ENCODE measurements around the gene ATF6B. TPM values are rescaled to one million over a fixed set of nuclear protein-coding genes. Genes with fewer than 3 reads are reported as not detected.

ATF6B gene
- total RNA-seq, 1 donor from 2014 or later, result 14.1 TPM

DNA sequence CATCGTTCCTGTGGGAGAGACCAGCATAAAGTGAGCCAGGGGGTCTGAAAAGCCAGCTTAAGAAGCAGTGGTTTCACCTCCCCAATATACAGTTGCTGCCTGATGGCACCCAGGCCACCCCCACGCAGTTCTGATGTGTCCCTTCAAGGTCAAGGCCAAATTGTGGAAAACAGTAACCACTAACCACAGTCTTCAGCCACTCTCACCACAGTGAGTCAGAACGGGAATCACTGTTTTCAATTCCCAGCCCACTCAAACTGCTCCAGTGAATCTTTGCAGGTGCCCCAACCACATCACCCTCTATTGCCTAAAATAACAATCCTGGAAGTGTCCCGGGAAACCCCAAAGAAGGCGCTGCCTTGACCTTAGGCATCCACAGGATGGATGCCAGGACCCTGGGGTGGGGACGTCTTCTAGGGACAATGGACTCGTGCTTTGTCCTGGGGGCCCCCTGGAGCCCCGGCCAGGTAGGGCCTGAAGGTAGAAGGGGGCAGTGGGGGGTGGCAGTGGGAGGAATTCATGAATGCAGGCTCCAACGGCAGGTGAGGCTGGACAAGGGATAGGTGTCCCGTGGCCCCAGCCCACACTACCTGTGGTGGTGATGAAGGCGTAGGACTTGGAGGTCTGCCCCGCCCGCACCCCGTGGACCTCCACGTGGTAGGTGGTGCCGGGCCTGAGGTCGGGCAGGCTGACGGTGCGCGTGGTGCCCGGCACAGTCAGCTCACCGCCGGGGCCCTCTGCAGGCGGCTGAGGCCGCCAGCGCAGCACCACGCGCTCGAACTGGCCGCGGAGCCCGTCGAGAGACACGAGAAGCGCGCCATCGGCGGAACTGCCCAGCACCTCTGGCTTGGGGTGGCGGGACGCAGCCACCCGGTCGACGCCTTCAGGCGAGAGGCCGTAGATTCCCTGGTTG is 41.1 kb downstream of the ATF6B start:
- Histone ChIP-seq H3K4me3 (ENCODE audit: low read length in 3 of 3) (no peak overlapping the region), H3K27me3 (ENCODE audit: control insufficient read depth in 3 of 3, insufficient read depth in 3 of 3, low read length in 3 of 3) (peaks cover 11 to 36% (median 13%) of the 10 kb centered on the region in 3 donors), H3K9me3 (ENCODE audit: control insufficient read depth in 3 of 3, low read length in 3 of 3) (no peaks in the 10 kb centered on the region), H3K4me1 (ENCODE audit: control insufficient read depth in 3 of 3, insufficient read depth in 3 of 3, low read length in 3 of 3) (peaks cover 7 to 10% (median 9%) of the 10 kb centered on the region in 3 donors), H3K27ac (ENCODE audit: low read depth, low read length) (peak overlapping the region; percentile 13), H3K9ac (ENCODE audit: low read depth in 1 of 3, low read length in 3 of 3) (peak overlapping the region in 1 of 3 donors; percentile 25), H3K36me3 (ENCODE audit: control insufficient read depth in 3 of 3, insufficient read depth in 3 of 3, low read length in 3 of 3) (peaks cover 0 to 23% (median 15%) of the 10 kb centered on the region in 3 donors)

- no peak overlapping the region for H3K9ac ChIP-seq (ENCODE audit: low read depth in 1 of 3, low read length in 3 of 3)
- H3K27me3 ChIP-seq (ENCODE audit: control insufficient read depth in 3 of 3, insufficient read depth in 3 of 3, low read length in 3 of 3), result peaks cover 11 to 36% (median 13%) of the 10 kb centered on the region in 3 donors
- peak overlapping the region; percentile 13 for H3K27ac ChIP-seq (ENCODE audit: low read depth, low read length)
- H3K9me3 ChIP-seq (ENCODE audit: control insufficient read depth in 3 of 3, low read length in 3 of 3), result no peaks in the 10 kb centered on the region
- H3K4me3 ChIP-seq (ENCODE audit: low read length in 3 of 3), result no peak overlapping the region
- H3K4me1 ChIP-seq (ENCODE audit: control insufficient read depth in 3 of 3, insufficient read depth in 3 of 3, low read length in 3 of 3), result peaks cover 12 to 20% (median 14%) of the 10 kb centered on the region in 3 donors
- H3K36me3 ChIP-seq (ENCODE audit: control insufficient read depth in 3 of 3, insufficient read depth in 3 of 3, low read length in 3 of 3), result peaks cover 0 to 23% (median 18%) of the 10 kb centered on the region in 3 donors
These were observed 42.1 kb downstream of the ATF6B start for GRCh38 chr6:32085759-32086459.

DNA sequence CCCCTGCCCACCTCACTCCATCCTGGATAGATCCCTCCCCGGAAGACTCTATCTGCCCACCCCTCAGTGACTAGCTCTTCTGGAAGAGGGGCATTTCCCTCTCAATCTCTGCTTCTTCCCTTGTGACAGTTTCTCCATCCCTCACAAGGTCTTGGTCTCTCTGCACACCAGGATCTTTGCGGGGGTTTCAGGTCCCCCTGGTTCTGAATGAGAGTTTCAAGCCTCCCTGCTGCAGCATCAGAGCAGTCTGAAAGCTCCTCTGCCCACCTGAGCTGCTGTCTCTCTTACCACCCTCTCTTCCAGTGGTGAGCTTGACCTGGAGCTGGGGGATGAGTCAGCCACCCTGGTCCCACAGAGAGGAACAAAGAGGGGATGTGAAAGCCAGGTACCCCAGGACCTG is 43.3 kb downstream of the ATF6B start:
- Histone ChIP-seq H3K4me3 (ENCODE audit: low read length in 3 of 3) (no peak overlapping the region), H3K27ac (ENCODE audit: low read depth, low read length) (no peak overlapping the region), H3K36me3 (ENCODE audit: control insufficient read depth in 3 of 3, insufficient read depth in 3 of 3, low read length in 3 of 3) (peaks cover 0 to 26% (median 20%) of the 10 kb centered on the region in 3 donors), H3K9ac (ENCODE audit: low read depth in 1 of 3, low read length in 3 of 3) (no peak overlapping the region), H3K27me3 (ENCODE audit: control insufficient read depth in 3 of 3, insufficient read depth in 3 of 3, low read length in 3 of 3) (peaks cover 12 to 36% (median 13%) of the 10 kb centered on the region in 3 donors), H3K9me3 (ENCODE audit: control insufficient read depth in 3 of 3, low read length in 3 of 3) (no peaks in the 10 kb centered on the region), H3K4me1 (ENCODE audit: control insufficient read depth in 3 of 3, insufficient read depth in 3 of 3, low read length in 3 of 3) (peaks cover 14 to 21% (median 16%) of the 10 kb centered on the region in 3 donors)

DNA sequence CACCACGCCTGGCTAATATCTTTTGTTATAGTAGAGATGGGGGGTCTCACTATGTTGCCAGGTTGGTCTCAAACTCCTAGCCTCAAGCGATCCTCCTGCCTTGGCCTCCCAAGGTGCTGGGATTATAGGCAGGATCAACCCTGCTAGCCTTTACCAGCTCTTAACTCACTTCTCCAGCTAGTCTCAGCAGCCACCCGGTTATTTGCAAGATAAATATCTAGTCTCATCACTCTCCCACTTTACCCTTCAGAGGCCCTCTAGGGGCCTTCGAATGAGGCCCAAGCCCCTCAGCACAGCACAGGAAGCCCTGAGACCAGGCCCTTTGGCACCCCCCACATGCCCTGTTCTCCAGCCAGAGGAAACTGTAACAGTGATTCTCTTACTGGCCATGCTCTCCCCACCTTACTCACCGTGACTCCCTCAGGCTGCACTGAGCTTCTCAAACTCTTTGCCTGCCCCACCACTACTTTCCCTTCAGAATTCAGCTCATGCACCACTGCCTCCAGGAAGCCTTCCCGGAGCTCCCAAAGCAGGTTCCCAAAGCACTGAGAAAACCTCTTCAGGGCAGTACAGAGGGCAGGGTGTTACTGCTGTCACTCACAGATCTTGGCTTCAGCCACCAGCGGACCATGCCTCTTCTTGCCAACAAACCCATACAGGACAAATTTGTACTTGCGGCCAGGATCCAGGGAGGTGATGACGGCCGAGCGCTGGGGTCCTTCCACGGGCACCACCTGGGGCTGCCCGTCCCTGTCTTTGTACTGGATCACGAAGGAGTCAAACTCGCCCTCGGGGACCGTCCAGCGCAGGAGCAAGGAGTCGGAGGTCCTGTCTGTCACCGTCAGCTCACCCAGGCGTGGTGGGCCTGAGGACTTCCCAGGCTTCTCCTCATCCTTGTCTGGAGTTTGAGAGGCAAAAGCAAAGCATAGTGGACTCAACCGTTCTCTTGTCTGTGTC is 44.0 kb downstream of the ATF6B start:
- H3K27me3 ChIP-seq (ENCODE audit: control insufficient read depth in 3 of 3, insufficient read depth in 3 of 3, low read length in 3 of 3), result peaks cover 10 to 36% (median 13%) of the 10 kb centered on the region in 3 donors
- H3K27ac ChIP-seq (ENCODE audit: low read depth, low read length), result peak overlapping the region; percentile 19
- H3K9me3 ChIP-seq (ENCODE audit: control insufficient read depth in 3 of 3, low read length in 3 of 3), result no peaks in the 10 kb centered on the region
- no peak overlapping the region for H3K4me3 ChIP-seq (ENCODE audit: low read length in 3 of 3)
- H3K36me3 ChIP-seq (ENCODE audit: control insufficient read depth in 3 of 3, insufficient read depth in 3 of 3, low read length in 3 of 3), result peaks cover 0 to 22% (median 21%) of the 10 kb centered on the region in 3 donors
- H3K9ac ChIP-seq (ENCODE audit: low read depth in 1 of 3, low read length in 3 of 3), result no peak overlapping the region
- H3K4me1 ChIP-seq (ENCODE audit: control insufficient read depth in 3 of 3, insufficient read depth in 3 of 3, low read length in 3 of 3), result peaks cover 14 to 21% (median 16%) of the 10 kb centered on the region in 3 donors

DNA sequence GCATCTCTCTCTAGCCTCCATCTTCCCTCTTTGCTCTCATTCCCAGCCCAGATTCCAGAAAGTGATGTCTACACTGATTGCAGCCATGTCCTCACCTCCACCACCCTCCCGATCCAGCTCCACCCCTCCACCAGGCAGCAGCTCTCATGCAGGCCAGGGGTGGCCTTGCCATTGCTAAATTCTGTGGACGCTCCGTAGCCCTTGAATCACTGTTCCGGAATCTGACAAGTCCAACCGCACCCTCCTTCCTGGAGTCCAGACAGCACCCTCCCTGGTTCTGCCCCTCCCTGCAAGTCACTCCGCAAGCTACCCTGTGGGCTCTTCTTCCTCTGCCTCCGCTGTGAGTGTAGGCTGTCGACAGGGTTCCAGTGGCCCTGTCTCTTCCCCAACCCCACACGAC is 45.1 kb downstream of the ATF6B start:
- Histone ChIP-seq H3K4me3 (ENCODE audit: low read length in 3 of 3) (no peak overlapping the region), H3K36me3 (ENCODE audit: control insufficient read depth in 3 of 3, insufficient read depth in 3 of 3, low read length in 3 of 3) (peaks cover 0 to 24% (median 19%) of the 10 kb centered on the region in 3 donors), H3K9ac (ENCODE audit: low read depth in 1 of 3, low read length in 3 of 3) (no peak overlapping the region), H3K27ac (ENCODE audit: low read depth, low read length) (peak overlapping the region; percentile 77), H3K9me3 (ENCODE audit: control insufficient read depth in 3 of 3, low read length in 3 of 3) (no peaks in the 10 kb centered on the region), H3K27me3 (ENCODE audit: control insufficient read depth in 3 of 3, insufficient read depth in 3 of 3, low read length in 3 of 3) (peaks cover 6 to 36% (median 13%) of the 10 kb centered on the region in 3 donors), H3K4me1 (ENCODE audit: control insufficient read depth in 3 of 3, insufficient read depth in 3 of 3, low read length in 3 of 3) (peaks cover 11 to 21% (median 16%) of the 10 kb centered on the region in 3 donors)

DNA sequence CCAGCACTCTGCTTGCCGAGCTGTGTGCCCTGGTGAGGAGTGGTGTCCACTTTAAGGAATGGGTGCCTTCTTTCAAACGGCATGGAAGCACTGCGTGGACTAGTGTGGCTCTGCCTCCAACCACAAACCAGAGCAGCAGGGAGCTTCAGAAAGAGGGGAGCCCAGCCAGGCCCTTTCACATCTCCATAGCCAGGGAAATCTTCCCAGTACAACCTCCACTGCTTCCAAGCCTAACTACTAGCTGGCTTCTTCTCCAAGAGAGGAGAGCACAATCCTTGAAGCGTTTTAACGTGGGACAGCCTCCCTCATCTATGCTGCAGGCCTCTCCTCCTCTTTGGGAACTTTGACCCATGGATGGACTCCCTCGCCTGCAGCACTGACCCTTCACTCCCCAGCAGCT is 45.6 kb downstream of the ATF6B start:
- no peaks in the 10 kb centered on the region for H3K9me3 ChIP-seq (ENCODE audit: control insufficient read depth in 3 of 3, low read length in 3 of 3)
- H3K27me3 ChIP-seq (ENCODE audit: control insufficient read depth in 3 of 3, insufficient read depth in 3 of 3, low read length in 3 of 3), result peaks cover 6 to 36% (median 13%) of the 10 kb centered on the region in 3 donors
- peak overlapping the region; percentile 77 for H3K27ac ChIP-seq (ENCODE audit: low read depth, low read length)
- H3K9ac ChIP-seq (ENCODE audit: low read depth in 1 of 3, low read length in 3 of 3), result peak overlapping the region in 1 of 3 donors; percentile 16
- peaks cover 0 to 24% (median 19%) of the 10 kb centered on the region in 3 donors for H3K36me3 ChIP-seq (ENCODE audit: control insufficient read depth in 3 of 3, insufficient read depth in 3 of 3, low read length in 3 of 3)
- no peak overlapping the region for H3K4me3 ChIP-seq (ENCODE audit: low read length in 3 of 3)
- peaks cover 11 to 21% (median 16%) of the 10 kb centered on the region in 3 donors for H3K4me1 ChIP-seq (ENCODE audit: control insufficient read depth in 3 of 3, insufficient read depth in 3 of 3, low read length in 3 of 3)

DNA sequence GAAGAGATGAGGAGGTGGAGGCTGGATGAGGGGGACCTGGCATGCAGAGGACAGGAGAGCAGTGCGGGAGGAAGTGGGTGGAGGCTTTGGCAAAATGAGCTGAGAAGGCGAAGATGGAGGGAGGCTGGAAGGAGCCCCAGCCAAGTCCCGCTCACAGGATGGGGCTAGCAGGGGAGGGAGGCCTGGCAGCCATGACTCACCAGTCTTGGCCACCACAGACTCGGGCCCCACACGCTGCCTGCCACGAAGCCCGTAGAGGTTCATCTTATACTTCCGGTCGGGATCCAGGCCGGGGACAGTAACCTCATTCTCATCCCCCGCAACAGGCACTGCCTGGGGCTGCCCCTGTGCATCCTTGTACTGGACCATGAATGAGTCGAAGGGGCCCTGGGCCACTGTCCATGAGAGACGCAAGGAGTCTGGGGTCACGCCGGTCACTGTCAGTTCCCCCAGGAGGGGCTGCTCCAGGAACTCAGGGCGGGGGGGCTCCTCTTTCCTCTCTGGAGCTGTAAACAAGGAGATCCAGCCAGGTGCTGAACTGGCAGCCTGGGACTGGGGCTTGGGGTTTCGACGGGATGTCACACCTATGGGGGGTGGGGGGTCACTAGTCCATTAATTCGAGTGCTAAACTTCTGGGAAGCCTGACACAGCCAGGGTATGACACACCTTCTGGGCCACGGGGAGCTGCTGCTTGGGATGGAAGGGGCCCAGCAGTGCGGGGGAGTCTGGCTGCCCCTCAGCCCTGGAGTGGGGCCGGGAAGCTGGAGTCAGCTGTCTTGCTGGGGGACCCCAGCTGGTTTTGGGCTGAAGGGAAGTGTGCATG is 46.7 kb downstream of the ATF6B start:
- Histone ChIP-seq H3K9me3 (ENCODE audit: control insufficient read depth in 3 of 3, low read length in 3 of 3) (no peaks in the 10 kb centered on the region), H3K27ac (ENCODE audit: low read depth, low read length) (peak overlapping the region; percentile 77), H3K27me3 (ENCODE audit: control insufficient read depth in 3 of 3, insufficient read depth in 3 of 3, low read length in 3 of 3) (peaks cover 6 to 31% (median 6%) of the 10 kb centered on the region in 3 donors), H3K9ac (ENCODE audit: low read depth in 1 of 3, low read length in 3 of 3) (no peak overlapping the region), H3K36me3 (ENCODE audit: control insufficient read depth in 3 of 3, insufficient read depth in 3 of 3, low read length in 3 of 3) (peaks cover 0 to 22% (median 21%) of the 10 kb centered on the region in 3 donors), H3K4me1 (ENCODE audit: control insufficient read depth in 3 of 3, insufficient read depth in 3 of 3, low read length in 3 of 3) (peaks cover 11 to 21% (median 16%) of the 10 kb centered on the region in 3 donors), H3K4me3 (ENCODE audit: low read length in 3 of 3) (no peak overlapping the region)

GRCh38 chr6:32079566-32080290 is 48.3 kb downstream of the ATF6B start:
- H3K4me1 ChIP-seq (ENCODE audit: control insufficient read depth in 3 of 3, insufficient read depth in 3 of 3, low read length in 3 of 3), result peaks cover 11 to 21% (median 16%) of the 10 kb centered on the region in 3 donors
- H3K27me3 ChIP-seq (ENCODE audit: control insufficient read depth in 3 of 3, insufficient read depth in 3 of 3, low read length in 3 of 3), result peaks cover 0 to 18% (median 3%) of the 10 kb centered on the region in 3 donors
- H3K9ac ChIP-seq (ENCODE audit: low read depth in 1 of 3, low read length in 3 of 3), result no peak overlapping the region
- no peak overlapping the region for H3K4me3 ChIP-seq (ENCODE audit: low read length in 3 of 3)
- no peak overlapping the region for H3K27ac ChIP-seq (ENCODE audit: low read depth, low read length)
- peaks cover 0 to 26% (median 17%) of the 10 kb centered on the region in 3 donors for H3K36me3 ChIP-seq (ENCODE audit: control insufficient read depth in 3 of 3, insufficient read depth in 3 of 3, low read length in 3 of 3)
- no peaks in the 10 kb centered on the region for H3K9me3 ChIP-seq (ENCODE audit: control insufficient read depth in 3 of 3, low read length in 3 of 3)

Data from skeletal muscle tissue (tissue), 4 donors.